Fibroblast of skin of left biceps (primary cell): ENCODE data around the gene PLIN1.

Experiments used
- DNase-seq, 2 experiments: peaks; one replicate each; pipeline ENCODE4 v3.0.0-alpha.2; 2013; ENCODE audit warnings: low read depth in 2 of 2

Gene PLIN1

GRCh38 chr15:89654301-89654761, 24.8 kb downstream of the PLIN1 start:
- DNase-seq, result no peak

- no peak for DNase-seq
Observed at GRCh38 chr15:89653578-89653977, 25.6 kb downstream of the PLIN1 start.

GRCh38 chr15:89652666-89653065, 26.5 kb downstream of the PLIN1 start:
- no peak for DNase-seq

- no peak for DNase-seq
Observed at GRCh38 chr15:89652131-89652530, 27.0 kb downstream of the PLIN1 start.

GRCh38 chr15:89649716-89650115, 29.5 kb downstream of the PLIN1 start:
- DNase-seq, result no peak

- DNase-seq, result no peak
Observed at GRCh38 chr15:89649013-89649625, 30.0 kb downstream of the PLIN1 start.

GRCh38 chr15:89648106-89649012, 30.8 kb downstream of the PLIN1 start:
- DNase-seq, result no peak

GRCh38 chr15:89647191-89647851, 31.8 kb downstream of the PLIN1 start:
- DNase-seq, result no peak

- no peak for DNase-seq
Observed at GRCh38 chr15:89646416-89647141, 32.6 kb downstream of the PLIN1 start.

GRCh38 chr15:89645680-89646079, 33.5 kb downstream of the PLIN1 start:
- no peak for DNase-seq

- no peak for DNase-seq
Observed at GRCh38 chr15:89642106-89642505, 37.1 kb downstream of the PLIN1 start.

- no peak for DNase-seq
Observed at GRCh38 chr15:89641053-89641452, 38.1 kb downstream of the PLIN1 start.

- DNase-seq, result no peak
Observed at GRCh38 chr15:89640245-89640644, 38.9 kb downstream of the PLIN1 start.

GRCh38 chr15:89633585-89633984, 45.6 kb downstream of the PLIN1 start:
- DNase-seq, result no peak

- DNase-seq, result no peak
Observed at GRCh38 chr15:89632563-89633430, 46.4 kb downstream of the PLIN1 start.

GRCh38 chr15:89631902-89632264, 47.3 kb downstream of the PLIN1 start:
- no peak for DNase-seq

GRCh38 chr15:89630974-89631901, 47.9 kb downstream of the PLIN1 start:
- no peak for DNase-seq

- DNase-seq, result no peak
Observed at GRCh38 chr15:89630260-89630659, 48.9 kb downstream of the PLIN1 start.

- DNase-seq, result no peak
Observed at GRCh38 chr15:89629829-89630228, 49.3 kb downstream of the PLIN1 start.
